Left cardiac atrium (tissue), 4 donors: ENCODE results near the gene SERPINB7. TPM values are rescaled to one million over a fixed set of nuclear protein-coding genes. Genes with fewer than 3 reads are reported as not detected.
"Not testable (repeated sequence)": the region's sequence is repeated elsewhere in the genome, so short reads cannot be mapped to it uniquely, and the experiment has no call there.

Experiments used
- ATAC-seq, 2 donors: fragments of 200-7000 bp; cut with Tn5 transposase; one replicate each; pipeline ENCODE4 v1.9.1; 2020; ENCODE audit warnings: mild to moderate bottlenecking in 2 of 2, moderate library complexity in 2 of 2
- DNase-seq: peaks from one replicate; pipeline ENCODE4 v3.0.0-alpha.2; 2020
- intact Hi-C, 2 donors: fragments of 100-400 bp; cut with DNase I; formaldehyde crosslinking; loops; one replicate each; pipeline versions ENCODE4 v1.14.1 to v1.15.1; 2022 to 2023
- long read RNA-seq: library from polyadenylated mRNA; unstranded; transcript quantifications from one replicate; pipeline ENCODE4 v2.0.0, GENCODE V29; 2021
- total RNA-seq, 2 donors: library from RNA; stranded (reverse); fragmentation: NEBNext Ultra II Directional; extraction: Animal tissue kit (Norgen Biotek cat#: 25700); gene quantifications; one replicate each; pipeline ENCODE4 v1.2.1, GENCODE V29; 2021
- donor health status: DM: no; HTN: yes; CAD: no.
- donor health status: DM: no; HTN: yes; CAD: no; lungs with severe emphysema.
- donor health status: DM: yes; HTN: yes; CAD: no.
- donor health status: Dilated cardiomyopathy.

Gene SERPINB7
- total RNA-seq = not detected
- long read RNA-seq = 0 reads

GRCh38 chr18:63775166-63775730 is at the start of gene SERPINB7:
TSS of gene SERPINB7 (plus strand) at chr18:63775418. CDS start at chr18:63782373, 6,955 bp downstream.
- ATAC-seq = peak; percentile 44 to 97
- intact Hi-C loops = no loop called here

GRCh38 chr18:63725682-63726480 is 49.3 kb upstream of the SERPINB7 start:
- DNase-seq (no peak), ATAC-seq (no peak)
- intact Hi-C loops = no loop called here

More at GRCh38 chr18:63775166-63775730, at the start of gene SERPINB7:
- no peak for DNase-seq

GRCh38 chr18:63730773-63731172 is 44.4 kb upstream of the SERPINB7 start:
- intact Hi-C loops = no loop called here
- no peak for DNase-seq
- no peak for ATAC-seq

GRCh38 chr18:63731215-63731614 is 44.0 kb upstream of the SERPINB7 start:
- intact Hi-C loops = no loop called here
- DNase-seq = no peak
- no peak for ATAC-seq

- no peak for ATAC-seq
- intact Hi-C loops = no loop called here
- no peak for DNase-seq
These were observed 38.3 kb upstream of the SERPINB7 start for GRCh38 chr18:63736876-63737275.

GRCh38 chr18:63741769-63742168 is 33.4 kb upstream of the SERPINB7 start:
- ATAC-seq (no peak), DNase-seq (no peak)
- intact Hi-C loops = no loop called here

GRCh38 chr18:63747006-63747405 is 28.2 kb upstream of the SERPINB7 start:
- ATAC-seq (no peak), DNase-seq (no peak)
- intact Hi-C loops = no loop called here

- ATAC-seq = no peak
- no peak for DNase-seq
- intact Hi-C loops = no loop called here
These were observed 25.7 kb upstream of the SERPINB7 start for GRCh38 chr18:63749489-63749888.

- intact Hi-C loops = no loop called here
- DNase-seq (no peak), ATAC-seq (no peak)
These were observed 22.6 kb upstream of the SERPINB7 start for GRCh38 chr18:63752636-63753035.

- ATAC-seq = no peak
- no peak for DNase-seq
- intact Hi-C loops = no loop called here
These were observed 21.5 kb upstream of the SERPINB7 start for GRCh38 chr18:63753676-63754075.

GRCh38 chr18:63757541-63757940 is 17.7 kb upstream of the SERPINB7 start:
- DNase-seq (no peak), ATAC-seq (no peak)
- intact Hi-C loops = no loop called here

- no peak for ATAC-seq
- intact Hi-C loops = no loop called here
- no peak for DNase-seq
These were observed 16.5 kb upstream of the SERPINB7 start for GRCh38 chr18:63758615-63759240.

- ATAC-seq, DNase-seq, intact Hi-C loops: not testable (repeated sequence)
These were observed 15.4 kb upstream of the SERPINB7 start for GRCh38 chr18:63759786-63760185.

- peak in 1 of 2 donors; percentile 42 for ATAC-seq
- no peak for DNase-seq
- intact Hi-C loops = no loop called here
These were observed 12.7 kb upstream of the SERPINB7 start for GRCh38 chr18:63762518-63762917.

- no peak for ATAC-seq
- no peak for DNase-seq
- intact Hi-C loops = no loop called here
These were observed 11.2 kb upstream of the SERPINB7 start for GRCh38 chr18:63763831-63764600.

- no peak for DNase-seq
- ATAC-seq = no peak
- intact Hi-C loops = no loop called here
These were observed 9.4 kb upstream of the SERPINB7 start for GRCh38 chr18:63765837-63766236.

- no peak for ATAC-seq
- intact Hi-C loops = no loop called here
- DNase-seq = no peak
These were observed 1.7 kb upstream of the SERPINB7 start for GRCh38 chr18:63773551-63773950.

GRCh38 chr18:63774511-63774910 is 707 bp upstream of the SERPINB7 start:
- ATAC-seq = peak in 1 of 2 donors; percentile 85
- DNase-seq = no peak
- intact Hi-C loops = no loop called here

GRCh38 chr18:63779386-63779785 is 4.2 kb downstream of the SERPINB7 start:
- DNase-seq (no peak), ATAC-seq (no peak)
- intact Hi-C loops = no loop called here

GRCh38 chr18:63783394-63783793 is 8.2 kb downstream of the SERPINB7 start:
- intact Hi-C loops = no loop called here
- no peak for DNase-seq
- no peak for ATAC-seq
